Islet of Langerhans (tissue), 1 donor: ENCODE measurements around the gene XKR8.

ENCODE experiments used
- FAIRE-seq: peaks from one replicate; lab custom pipeline; 2011; peaks lifted over from hg19 to GRCh38; lab: Jason Lieb, UNC

The XKR8 gene, protein sequence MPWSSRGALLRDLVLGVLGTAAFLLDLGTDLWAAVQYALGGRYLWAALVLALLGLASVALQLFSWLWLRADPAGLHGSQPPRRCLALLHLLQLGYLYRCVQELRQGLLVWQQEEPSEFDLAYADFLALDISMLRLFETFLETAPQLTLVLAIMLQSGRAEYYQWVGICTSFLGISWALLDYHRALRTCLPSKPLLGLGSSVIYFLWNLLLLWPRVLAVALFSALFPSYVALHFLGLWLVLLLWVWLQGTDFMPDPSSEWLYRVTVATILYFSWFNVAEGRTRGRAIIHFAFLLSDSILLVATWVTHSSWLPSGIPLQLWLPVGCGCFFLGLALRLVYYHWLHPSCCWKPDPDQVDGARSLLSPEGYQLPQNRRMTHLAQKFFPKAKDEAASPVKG

GRCh38 chr1:27959792-27960603, at the start of gene XKR8:
TSS of gene XKR8 (plus strand) at chr1:27959973. CDS start at chr1:27960070, 97 bp downstream.
- no peak for FAIRE-seq

DNA sequence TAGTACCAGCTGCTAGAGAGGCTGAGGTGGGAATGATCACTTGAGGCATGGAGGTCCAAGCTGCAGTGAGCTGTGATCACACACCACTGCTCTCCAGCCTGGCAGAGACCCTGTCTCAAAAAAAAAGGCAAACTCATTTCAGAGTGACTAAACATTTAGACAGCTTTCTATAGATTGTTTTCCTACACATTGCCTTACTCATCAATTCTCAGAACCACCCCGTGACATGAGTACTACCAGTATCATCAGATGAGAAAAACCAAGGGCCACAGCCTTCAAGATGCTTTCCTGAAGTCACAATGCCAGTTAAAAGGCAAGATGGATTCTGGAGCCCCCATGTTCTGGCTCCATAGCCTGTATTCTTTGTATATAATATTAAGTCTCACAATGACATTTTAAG, 47.3 kb upstream of the XKR8 start:
- no peak for FAIRE-seq

DNA sequence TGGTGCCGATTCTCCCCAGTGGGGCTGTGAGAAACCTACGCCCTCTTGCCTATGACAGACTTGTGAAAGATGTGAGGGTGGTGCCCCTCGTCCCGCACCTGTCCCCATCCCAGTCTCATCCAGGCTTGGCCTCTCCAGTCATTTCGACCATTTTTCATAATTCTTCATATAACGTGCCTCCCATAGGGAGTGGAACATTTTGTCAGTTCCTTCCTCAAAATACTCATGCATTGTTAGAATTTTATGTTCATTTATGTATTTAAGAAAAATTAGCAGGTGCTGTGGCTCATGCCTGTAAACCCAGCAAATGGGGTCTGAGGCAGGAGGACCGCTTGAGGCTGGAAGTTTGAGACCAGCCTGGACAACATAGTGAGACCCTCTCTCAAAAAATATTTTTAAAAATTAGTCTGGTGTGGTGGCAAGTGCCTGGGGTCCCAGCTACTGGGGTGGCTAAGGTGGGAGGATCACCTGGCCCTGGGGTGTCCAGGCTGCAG, 44.6 kb upstream of the XKR8 start:
- no peak for FAIRE-seq

DNA sequence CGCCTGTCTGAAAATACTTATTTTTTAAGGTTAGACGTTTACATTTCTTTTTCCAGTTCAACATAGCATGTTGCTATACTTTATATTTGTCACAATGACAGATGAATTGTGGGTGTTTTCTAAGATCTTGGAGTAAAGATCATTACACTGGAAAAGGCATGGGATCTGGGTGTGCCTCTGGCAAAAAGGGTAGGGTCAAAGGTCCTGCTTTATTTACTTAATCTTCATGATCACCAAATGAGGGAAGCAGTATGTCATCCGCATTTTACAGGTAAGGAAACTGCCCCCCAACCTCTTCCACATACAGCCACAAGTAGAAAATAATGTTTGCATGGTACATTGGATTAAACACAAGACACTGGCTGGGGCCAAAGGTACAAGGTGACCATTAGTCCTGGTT, 37.5 kb upstream of the XKR8 start:
- no peak for FAIRE-seq

DNA sequence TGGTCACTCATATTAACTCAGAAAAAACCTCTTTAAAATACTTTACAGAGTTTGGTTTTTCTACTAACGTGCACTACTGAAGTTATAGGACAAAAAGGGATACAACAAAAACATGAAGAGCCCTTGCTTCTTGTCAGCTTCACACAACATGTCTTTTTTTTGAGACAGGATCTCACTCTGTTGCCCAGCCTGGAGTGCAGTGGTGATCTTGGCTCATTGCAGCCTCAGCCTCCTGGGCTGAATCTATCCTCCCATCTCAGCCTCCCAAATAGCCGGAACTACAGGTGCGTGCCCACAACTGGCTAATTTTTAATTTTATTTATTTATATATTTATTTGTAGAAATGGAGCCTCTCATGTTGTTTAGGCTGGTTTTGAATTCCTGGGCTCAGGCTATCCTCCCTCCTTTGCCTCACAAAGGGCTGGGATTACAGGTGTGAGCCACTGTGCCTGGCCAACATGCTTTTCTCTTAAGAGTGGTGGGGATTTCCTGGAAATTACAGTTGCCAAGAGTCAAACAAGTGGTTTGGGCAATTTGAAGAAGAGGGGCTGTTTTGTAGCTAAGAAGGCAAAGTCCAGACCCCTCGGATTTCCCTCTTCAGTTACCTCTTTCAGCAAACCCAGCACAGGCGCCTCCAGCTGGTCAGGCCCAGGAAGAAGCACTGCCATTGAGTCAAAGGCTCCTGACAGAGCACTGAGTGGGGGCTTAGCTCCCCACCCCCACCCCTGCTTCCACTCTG, 31.4 kb upstream of the XKR8 start:
- no peak for FAIRE-seq

DNA sequence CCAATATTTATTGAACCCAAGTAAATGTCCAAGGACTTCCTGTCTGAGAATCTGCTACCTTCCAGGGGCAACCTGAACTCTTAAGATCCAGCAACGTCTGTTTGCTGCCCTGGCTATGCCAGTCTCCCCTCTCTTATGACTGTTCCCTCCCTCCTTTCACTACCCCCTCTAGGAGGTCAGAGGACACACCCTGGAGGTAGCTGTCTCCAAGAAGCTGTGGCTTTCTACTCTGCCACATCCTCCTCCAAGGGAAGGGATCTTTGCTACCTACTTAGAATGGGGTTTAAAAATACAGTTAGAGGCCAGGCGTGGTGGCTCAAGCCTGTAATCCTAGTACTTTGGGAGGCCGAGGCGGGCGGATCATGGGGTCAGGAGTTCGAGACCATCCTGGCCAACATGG, 28.6 kb upstream of the XKR8 start:
- FAIRE-seq: no peak

DNA sequence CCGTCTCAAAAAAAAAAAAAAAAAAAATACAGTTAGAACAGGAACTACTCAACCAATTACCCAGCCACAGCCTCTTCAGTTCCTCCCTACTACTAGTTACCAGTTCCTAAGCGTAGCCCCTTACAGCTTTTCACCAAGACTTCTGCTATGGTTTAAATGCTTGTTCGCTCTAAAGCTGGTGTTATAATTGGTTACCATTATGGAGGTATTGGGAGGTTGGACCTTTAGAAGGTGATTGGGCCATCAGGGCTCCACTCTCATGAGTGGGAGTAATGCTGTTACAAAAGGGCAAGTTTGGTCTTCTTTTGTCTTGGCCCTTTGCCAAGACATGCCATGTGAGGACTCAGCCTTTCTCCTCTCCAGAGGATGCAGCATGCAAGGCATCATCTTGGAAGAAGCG, 28.0 kb upstream of the XKR8 start:
- FAIRE-seq: no peak

GRCh38 chr1:27934818-27935549, 24.8 kb upstream of the XKR8 start, which contains the start of gene SMPDL3B:
TSS of gene SMPDL3B (plus strand) at chr1:27935000. CDS start at chr1:27935184, 184 bp downstream.
- FAIRE-seq: no peak

DNA sequence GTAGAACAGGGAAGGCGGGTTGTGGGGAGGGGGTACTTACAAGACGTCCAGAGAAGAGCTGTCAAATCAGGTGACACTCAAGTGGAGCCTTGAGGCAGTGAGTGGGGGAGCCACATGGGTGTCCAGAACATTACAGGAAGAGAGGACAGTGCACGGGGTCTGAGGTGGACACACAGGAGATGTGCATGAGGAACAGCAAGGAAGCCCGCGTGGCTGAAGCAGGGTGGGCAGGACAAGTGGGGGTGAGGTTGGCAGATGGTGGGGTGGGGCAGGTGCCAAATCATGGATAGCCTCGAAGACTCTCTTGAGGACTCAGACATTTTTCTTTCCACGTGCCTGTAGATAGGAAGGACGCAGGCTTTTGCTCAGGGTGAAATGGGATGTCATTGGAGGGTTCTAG, 24.1 kb upstream of the XKR8 start:
- FAIRE-seq: no peak

DNA sequence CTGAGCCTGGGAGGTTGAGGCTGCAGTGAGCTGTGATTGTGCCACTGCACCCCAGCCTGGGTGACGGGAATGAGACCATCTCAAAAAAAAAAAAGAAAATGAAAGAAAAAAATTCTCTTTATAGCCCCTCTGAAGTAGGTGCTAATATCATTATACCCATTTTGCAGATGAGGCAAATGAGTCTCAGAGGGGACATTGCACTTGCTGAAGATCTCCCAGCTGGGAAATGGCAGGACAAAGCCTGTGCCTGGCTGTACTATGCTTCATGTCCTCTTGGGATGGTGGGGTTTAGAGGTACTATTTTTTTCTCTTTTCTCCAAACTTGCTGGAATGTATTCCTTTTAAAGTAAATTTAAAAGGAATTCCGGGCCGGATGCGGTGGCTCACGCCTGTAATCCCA, 23.4 kb upstream of the XKR8 start:
- no peak for FAIRE-seq

GRCh38 chr1:27937524-27937836, 22.3 kb upstream of the XKR8 start:
- no peak for FAIRE-seq

DNA sequence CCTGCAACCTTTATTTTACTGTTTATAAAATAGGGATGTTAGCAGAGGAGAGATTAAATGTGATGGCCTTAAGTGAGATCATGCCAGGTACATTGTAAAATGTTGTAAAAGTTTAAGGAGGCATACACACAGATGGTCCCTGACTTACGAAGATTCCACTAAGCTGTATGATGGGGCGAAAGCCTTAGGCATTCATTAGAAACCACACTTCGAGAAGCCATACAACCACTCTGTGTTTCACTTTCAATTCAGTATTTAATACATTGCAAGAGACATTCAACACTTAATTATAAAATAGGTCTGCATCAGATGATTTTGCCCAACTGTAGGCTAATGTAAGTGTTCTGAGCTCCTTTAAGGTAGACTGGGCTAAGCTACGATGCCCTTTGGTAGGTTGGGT, 21.3 kb upstream of the XKR8 start:
- FAIRE-seq: no peak

GRCh38 chr1:27940297-27940696, 19.5 kb upstream of the XKR8 start:
- FAIRE-seq: no peak

DNA sequence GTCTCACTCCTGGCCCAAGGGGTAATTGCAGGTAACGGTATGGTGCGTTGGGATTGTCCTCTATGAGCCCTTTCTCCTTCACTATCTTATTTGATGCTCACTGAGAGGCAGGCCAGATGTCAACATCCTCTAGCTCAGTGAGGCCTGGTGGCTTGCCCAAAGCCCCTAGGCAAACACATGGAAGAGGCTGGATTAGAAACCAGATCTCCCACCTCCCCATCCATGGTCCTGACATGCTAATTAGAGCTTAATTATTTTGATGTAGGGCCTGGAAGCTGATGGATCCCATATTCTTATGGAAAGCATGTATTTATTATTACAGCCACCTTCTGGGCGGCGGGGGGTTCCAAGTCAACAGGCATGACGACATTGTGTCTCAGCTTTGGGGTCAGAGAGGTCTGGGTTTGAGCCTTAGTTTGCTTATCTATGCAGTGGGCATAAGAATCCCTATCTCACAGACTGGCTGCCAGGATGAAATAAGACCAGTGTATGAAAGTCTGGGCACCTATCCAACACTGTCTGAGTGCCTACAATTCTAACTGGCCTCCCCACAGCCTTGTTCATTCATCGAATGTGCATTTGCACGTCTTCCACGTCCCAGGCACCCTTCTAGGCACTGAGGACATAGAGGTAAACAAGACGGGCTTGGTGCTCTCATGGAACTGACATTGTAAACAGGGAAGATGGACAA, 18.8 kb upstream of the XKR8 start:
- FAIRE-seq: no peak

GRCh38 chr1:27941671-27942540, 17.9 kb upstream of the XKR8 start:
- FAIRE-seq: no peak

- FAIRE-seq: no peak
Observed at GRCh38 chr1:27945020-27945419, 14.8 kb upstream of the XKR8 start.

GRCh38 chr1:27949027-27949426, 10.7 kb upstream of the XKR8 start:
- FAIRE-seq: no peak

DNA sequence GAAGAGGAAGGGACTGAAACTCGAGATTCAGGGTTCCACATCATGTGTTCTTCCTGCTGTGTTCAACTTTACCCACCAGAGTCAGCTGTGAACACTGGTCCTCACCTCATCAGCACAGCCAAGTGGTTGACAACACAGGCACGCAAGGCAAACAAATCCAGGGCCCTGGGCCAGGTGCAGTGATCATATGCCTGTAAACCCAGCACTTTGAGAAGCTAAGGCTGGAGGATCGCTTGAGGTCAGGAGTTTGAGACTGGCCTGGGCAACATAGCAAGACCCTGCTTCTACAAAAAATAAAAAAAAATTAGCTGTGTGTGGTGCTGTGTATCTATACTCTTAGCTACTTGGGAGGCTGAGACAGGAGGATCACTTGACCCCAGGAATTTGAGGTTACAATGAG, 8.4 kb upstream of the XKR8 start:
- FAIRE-seq: no peak

DNA sequence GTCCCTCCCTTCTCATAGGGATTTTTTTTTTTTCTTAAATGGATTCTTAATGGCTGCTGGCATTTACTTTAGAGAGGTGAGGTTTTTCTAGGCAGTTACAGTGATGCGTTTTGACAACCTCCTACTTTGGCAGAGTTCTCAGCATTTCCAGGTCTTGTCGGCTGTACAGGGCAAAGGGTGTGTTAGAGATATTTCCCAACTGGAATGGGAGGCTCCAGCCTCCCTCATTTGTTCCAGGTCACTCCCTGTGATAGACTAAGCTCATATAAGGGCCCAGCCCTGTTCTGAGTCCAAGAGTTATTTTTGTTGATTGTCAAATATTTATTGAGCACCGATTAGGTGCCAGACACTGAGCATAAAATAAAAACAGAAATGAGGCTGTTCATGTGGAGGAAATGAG, 7.6 kb upstream of the XKR8 start:
- FAIRE-seq: no peak

GRCh38 chr1:27954186-27954585, 5.6 kb upstream of the XKR8 start:
- no peak for FAIRE-seq

GRCh38 chr1:27955076-27955475, 4.7 kb upstream of the XKR8 start:
- no peak for FAIRE-seq
